ENCODE results near the gene SUDS3. TPM values are rescaled to one million over a fixed set of nuclear protein-coding genes. Genes with fewer than 3 reads are reported as not detected.
A peak's percentile ranks its signal among the peaks of the same experiment; 100 is the strongest.

The SUDS3 gene
- total and polyA plus RNA-seq, 4 donors: 10.9 to 106 (median 17.8) TPM

DNA sequence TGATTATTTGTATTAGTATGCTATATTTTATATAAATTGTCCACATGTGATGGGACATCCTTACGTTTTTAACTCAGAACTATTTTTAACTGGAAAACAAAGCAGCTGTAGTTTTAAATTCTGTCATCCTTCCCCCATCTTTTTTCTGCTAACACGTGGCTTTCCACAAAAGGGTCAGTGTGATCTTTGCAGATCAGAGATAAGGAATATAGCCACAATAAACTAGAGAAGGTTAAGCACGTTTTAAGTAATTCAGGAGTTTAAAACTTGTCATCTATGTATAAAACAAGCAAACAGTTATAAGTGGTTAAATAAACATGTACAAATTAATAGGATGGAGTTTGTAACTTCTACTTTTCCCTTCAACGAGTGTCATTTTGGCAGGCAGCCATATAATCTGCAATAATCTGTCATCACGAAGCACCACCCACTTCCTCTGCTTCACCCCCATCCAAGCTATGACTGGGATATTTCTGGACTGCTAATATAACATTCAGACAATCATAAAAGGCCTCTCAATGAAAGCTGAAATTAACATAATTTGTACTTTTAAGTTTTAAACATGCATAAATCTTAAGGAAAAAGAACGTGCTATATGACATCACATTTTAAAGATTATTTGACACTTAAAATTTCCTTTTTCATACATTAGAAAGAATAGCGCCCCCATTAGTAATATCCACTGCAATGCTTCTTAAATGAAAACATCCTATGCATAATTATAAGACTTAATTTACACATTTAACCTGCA is 18.9 kb upstream of the SUDS3 start:
- H3K27me3 ChIP-seq (ENCODE audit: control insufficient read depth in 3 of 3, insufficient read depth in 3 of 3, low read length in 2 of 3): no peaks in the 10 kb centered on the region
- WGBS, 2 donors: 8 to 10% methylated on average over 7 of the region's 7 CpGs
- H3K4me3 ChIP-seq: no peak overlapping the region
- DNase-seq (peak; percentile 41 to 80 (median 75)), ATAC-seq (ENCODE audit: insufficient read depth, low FRiP score) (peak; percentile 56)
- TF ChIP-seq, protein P1, sequence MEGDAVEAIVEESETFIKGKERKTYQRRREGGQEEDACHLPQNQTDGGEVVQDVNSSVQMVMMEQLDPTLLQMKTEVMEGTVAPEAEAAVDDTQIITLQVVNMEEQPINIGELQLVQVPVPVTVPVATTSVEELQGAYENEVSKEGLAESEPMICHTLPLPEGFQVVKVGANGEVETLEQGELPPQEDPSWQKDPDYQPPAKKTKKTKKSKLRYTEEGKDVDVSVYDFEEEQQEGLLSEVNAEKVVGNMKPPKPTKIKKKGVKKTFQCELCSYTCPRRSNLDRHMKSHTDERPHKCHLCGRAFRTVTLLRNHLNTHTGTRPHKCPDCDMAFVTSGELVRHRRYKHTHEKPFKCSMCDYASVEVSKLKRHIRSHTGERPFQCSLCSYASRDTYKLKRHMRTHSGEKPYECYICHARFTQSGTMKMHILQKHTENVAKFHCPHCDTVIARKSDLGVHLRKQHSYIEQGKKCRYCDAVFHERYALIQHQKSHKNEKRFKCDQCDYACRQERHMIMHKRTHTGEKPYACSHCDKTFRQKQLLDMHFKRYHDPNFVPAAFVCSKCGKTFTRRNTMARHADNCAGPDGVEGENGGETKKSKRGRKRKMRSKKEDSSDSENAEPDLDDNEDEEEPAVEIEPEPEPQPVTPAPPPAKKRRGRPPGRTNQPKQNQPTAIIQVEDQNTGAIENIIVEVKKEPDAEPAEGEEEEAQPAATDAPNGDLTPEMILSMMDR (IDR thresholded peaks at IDR 0.05; ENCODE audit: control extremely low read depth, extremely low read depth): no peak
- H3K4me1 ChIP-seq (ENCODE audit: control insufficient read depth in 5 of 5, insufficient read depth in 5 of 5, low read length in 5 of 5): peaks cover 5 to 28% (median 7%) of the 10 kb centered on the region in 5 donors
- no peak overlapping the region for H3K27ac ChIP-seq (ENCODE audit: low read depth in 1 of 2, low read length in 1 of 2)
- peak overlapping the region in 1 of 2 donors; percentile 48 for H3K9ac ChIP-seq (ENCODE audit: insufficient read depth in 1 of 2, low read length in 2 of 2)
- no peaks in the 10 kb centered on the region for H3K36me3 ChIP-seq (ENCODE audit: control insufficient read depth in 4 of 4, insufficient read depth in 4 of 4, low read length in 4 of 4)
- H3K9me3 ChIP-seq (ENCODE audit: control insufficient read depth in 4 of 4, insufficient read depth in 3 of 4, low read length in 3 of 4): no peaks in the 10 kb centered on the region

DNA sequence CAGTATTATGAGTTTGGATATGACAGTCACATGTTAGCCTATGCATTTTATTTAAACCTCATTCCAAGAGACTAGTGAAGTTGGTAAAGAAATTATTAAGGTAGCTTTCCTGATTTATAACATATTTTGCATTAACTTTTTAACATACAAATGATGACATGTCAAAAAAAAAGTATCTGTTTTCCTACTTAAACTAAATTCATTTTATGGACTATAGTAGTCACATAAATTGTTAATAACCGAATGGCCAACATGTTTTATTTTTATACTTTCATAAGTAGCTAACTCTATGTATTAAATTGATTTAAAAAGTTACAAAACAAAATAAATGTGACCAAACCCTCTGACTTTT is 18.4 kb upstream of the SUDS3 start:
- H3K27ac ChIP-seq (ENCODE audit: low read depth in 1 of 2, low read length in 1 of 2): no peak overlapping the region
- 58 to 65% methylated on average over 1 of the region's 1 CpG for WGBS, 2 donors
- ATAC-seq (ENCODE audit: insufficient read depth, low FRiP score) (no peak), DNase-seq (no peak)
- no peaks in the 10 kb centered on the region for H3K36me3 ChIP-seq (ENCODE audit: control insufficient read depth in 4 of 4, insufficient read depth in 4 of 4, low read length in 4 of 4)
- H3K4me3 ChIP-seq: no peak overlapping the region
- H3K27me3 ChIP-seq (ENCODE audit: control insufficient read depth in 3 of 3, insufficient read depth in 3 of 3, low read length in 2 of 3): no peaks in the 10 kb centered on the region
- H3K4me1 ChIP-seq (ENCODE audit: control insufficient read depth in 5 of 5, insufficient read depth in 5 of 5, low read length in 5 of 5): peaks cover 7 to 27% (median 7%) of the 10 kb centered on the region in 5 donors
- TF ChIP-seq, protein P1 (IDR thresholded peaks at IDR 0.05; ENCODE audit: control extremely low read depth, extremely low read depth): no peak
- peak overlapping the region in 1 of 2 donors; percentile 28 for H3K9ac ChIP-seq (ENCODE audit: insufficient read depth in 1 of 2, low read length in 2 of 2)
- H3K9me3 ChIP-seq (ENCODE audit: control insufficient read depth in 4 of 4, insufficient read depth in 3 of 4, low read length in 3 of 4): no peaks in the 10 kb centered on the region

DNA sequence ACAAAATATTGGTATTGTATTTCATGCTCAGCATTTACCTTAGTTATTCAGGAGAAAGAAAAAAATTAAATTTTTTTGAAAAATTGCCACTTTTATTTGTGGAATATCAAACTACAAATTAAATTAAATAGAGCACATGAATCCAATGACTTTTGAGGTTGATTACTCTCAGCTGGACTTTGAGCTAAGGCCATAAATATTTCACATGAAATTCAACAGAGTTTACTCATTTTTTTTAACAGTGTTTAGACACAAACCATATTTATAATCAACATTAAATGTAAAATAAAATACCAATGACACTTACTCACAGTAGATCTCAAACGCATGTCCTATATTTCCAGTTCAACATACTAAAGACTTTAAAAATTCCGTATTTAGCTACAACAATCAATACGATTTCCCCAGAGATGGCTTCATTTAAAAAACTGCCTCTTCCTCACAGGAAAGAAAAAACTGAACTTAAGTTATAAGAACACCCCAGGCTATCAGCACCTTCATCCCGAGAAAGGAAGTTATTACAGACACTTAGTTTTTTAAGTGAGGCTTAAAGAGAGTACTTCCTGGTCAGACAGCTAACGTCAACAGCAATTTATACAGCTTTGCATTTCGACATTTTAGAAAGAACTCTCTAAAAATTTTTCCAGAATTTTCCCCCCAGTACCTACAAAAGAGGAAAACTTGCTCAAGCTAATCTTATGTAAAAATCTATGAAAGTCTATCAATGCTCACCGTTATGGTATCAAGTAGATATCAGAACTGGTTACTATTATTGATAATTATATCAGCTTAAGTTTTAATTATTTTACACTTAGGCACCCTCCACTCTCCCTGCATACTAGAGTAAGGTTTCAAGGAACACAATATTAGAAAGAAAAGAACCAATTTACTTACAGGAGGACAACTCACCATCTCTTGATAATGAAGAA is 17.5 kb upstream of the SUDS3 start:
- Histone ChIP-seq H3K4me3 (no peak overlapping the region), H3K9ac (ENCODE audit: insufficient read depth in 1 of 2, low read length in 2 of 2) (peak overlapping the region in 1 of 2 donors; percentile 79), H3K4me1 (ENCODE audit: control insufficient read depth in 5 of 5, insufficient read depth in 5 of 5, low read length in 5 of 5) (peaks cover under 1 to 22% (median 7%) of the 10 kb centered on the region in 5 donors), H3K27ac (ENCODE audit: low read depth in 1 of 2, low read length in 1 of 2) (no peak overlapping the region), H3K36me3 (ENCODE audit: control insufficient read depth in 4 of 4, insufficient read depth in 4 of 4, low read length in 4 of 4) (no peaks in the 10 kb centered on the region), H3K27me3 (ENCODE audit: control insufficient read depth in 3 of 3, insufficient read depth in 3 of 3, low read length in 2 of 3) (no peaks in the 10 kb centered on the region), H3K9me3 (ENCODE audit: control insufficient read depth in 4 of 4, insufficient read depth in 3 of 4, low read length in 3 of 4) (no peaks in the 10 kb centered on the region)
- 10 to 21% methylated on average over 7 of the region's 7 CpGs for WGBS, 2 donors
- TF ChIP-seq, protein P1 (IDR thresholded peaks at IDR 0.05; ENCODE audit: control extremely low read depth, extremely low read depth): no peak
- DNase-seq: peak in 2 of 3 donors; percentile 52 to 62
- ATAC-seq (ENCODE audit: insufficient read depth, low FRiP score): no peak
